ENCODE measurements around the gene CDC14B. TPM values are rescaled to one million over a fixed set of nuclear protein-coding genes. Genes with fewer than 3 reads are reported as not detected.

CDC14B gene
- total RNA-seq, 1 experiment from 2014 or later = 5.2 TPM

DNA sequence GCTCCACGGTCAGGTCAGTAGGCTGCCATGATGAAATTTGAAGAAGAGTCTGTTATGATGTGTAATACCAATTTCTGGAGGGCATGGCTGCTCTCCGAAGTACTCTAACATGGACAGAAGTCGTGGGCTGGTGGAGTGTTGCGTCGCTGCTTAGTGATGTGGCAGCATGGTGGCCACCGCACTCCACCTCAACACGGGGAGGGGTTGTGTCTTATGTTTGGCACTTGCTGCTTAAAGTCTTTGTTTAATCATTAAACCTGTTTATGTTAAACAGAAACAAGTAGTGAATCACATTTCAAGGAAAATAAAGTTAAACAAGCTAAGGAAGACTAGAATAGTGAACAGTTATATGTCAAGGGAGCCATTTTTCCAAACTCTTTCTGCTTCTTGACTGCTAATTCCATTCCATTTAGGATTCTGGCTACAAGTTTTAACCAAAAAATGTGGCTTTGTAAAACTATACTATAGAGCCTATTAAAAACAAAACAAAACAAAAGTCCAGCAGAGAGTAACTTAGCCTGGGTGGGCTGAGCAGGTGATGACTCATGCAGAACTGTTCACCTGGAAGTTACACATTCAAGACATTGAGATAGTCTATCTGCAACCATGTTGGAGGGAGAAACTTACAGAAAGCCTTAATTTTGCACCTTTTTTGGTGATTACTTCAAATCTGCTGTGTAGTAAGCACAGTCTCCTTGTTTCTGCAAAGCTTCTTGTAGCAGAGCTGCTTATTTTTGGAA, 160.2 kb downstream of the CDC14B start:
- Histone ChIP-seq H3K27ac (ENCODE audit: low read depth, low read length, poor library complexity, severe bottlenecking) (no peak overlapping the region), H3K4me3 (ENCODE audit: low read depth, low read length, poor library complexity, severe bottlenecking) (no peak overlapping the region), H3K9me3 (ENCODE audit: low read depth, low read length, poor library complexity, severe bottlenecking) (no peaks in the 10 kb centered on the region), H3K36me3 (ENCODE audit: insufficient read depth, low read length, poor library complexity, severe bottlenecking) (peaks cover 3% of the 10 kb centered on the region), H3K4me1 (ENCODE audit: insufficient read depth, low read length, poor library complexity, severe bottlenecking) (peaks cover 5% of the 10 kb centered on the region), H3K27me3 (replicated peaks; ENCODE audit: insufficient read depth, low read depth, low read length, poor library complexity) (no peaks in the 10 kb centered on the region)
- TF ChIP-seq EZH2 (IDR thresholded peaks at IDR 0.05; ENCODE audit: borderline replicate concordance, low read depth, low read length, poor library complexity, severe bottlenecking) = no peak
- TF ChIP-seq, protein P1, sequence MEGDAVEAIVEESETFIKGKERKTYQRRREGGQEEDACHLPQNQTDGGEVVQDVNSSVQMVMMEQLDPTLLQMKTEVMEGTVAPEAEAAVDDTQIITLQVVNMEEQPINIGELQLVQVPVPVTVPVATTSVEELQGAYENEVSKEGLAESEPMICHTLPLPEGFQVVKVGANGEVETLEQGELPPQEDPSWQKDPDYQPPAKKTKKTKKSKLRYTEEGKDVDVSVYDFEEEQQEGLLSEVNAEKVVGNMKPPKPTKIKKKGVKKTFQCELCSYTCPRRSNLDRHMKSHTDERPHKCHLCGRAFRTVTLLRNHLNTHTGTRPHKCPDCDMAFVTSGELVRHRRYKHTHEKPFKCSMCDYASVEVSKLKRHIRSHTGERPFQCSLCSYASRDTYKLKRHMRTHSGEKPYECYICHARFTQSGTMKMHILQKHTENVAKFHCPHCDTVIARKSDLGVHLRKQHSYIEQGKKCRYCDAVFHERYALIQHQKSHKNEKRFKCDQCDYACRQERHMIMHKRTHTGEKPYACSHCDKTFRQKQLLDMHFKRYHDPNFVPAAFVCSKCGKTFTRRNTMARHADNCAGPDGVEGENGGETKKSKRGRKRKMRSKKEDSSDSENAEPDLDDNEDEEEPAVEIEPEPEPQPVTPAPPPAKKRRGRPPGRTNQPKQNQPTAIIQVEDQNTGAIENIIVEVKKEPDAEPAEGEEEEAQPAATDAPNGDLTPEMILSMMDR (conservative IDR thresholded peaks at IDR 0.05; ENCODE audit: low read depth, low read length) = no peak
- BruUV-seq (replicated peaks) = no TSS peak
- POLR2A ChIA-PET (ENCODE audit: low non-redundant PET) = no interaction called here
- intact Hi-C loops (cut with micrococcal nuclease; ENCODE audit: unreplicated experiment) = no loop called here
- CTCF ChIA-PET = no interaction called here
- DNase-seq (ENCODE audit: low spot score) = no peak

DNA sequence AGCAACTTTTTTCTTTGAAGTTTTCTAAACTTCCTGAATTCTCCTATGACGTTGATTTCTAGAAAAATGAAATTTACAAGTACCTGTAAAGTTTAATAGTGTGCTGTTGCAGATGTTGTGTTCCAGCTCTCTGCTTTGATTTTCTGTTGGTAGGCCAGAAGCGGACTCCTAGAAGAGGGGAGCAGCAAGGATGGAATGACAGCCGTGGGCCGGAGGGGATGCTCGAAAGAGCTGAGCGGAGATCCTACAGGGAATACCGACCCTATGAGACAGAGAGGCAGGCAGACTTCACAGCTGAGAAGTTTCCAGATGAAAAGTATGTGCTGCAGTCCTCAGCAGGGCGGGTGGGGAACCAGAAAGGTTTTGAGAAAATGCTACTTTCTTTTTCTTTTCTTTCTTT, 161.4 kb downstream of the CDC14B start:
- CTCF ChIA-PET = no interaction called here

DNA sequence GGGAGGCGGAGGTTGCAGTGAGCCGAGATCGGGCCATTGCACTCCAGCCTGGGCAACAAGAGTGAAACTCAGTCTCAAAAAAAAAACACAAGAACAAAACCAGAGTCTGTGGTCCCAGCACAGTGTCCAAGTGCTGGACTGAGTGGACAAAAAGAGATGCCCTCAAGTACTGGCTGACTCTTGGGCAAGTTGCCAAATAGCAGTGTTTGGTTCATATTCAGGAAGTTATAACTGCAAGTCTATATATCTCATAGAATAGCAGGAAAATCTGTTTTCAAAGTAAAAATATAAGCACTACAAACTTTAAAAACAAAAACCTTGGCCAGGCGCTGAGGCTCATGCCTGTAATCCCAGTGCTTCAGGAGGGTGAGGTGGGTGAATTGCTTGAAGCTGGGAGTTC, 162.4 kb downstream of the CDC14B start:
- TF ChIP-seq, protein P1 (conservative IDR thresholded peaks at IDR 0.05; ENCODE audit: low read depth, low read length) = no peak
- TF ChIP-seq EZH2 (IDR thresholded peaks at IDR 0.05; ENCODE audit: borderline replicate concordance, low read depth, low read length, poor library complexity, severe bottlenecking) = no peak
- no peak for DNase-seq (ENCODE audit: low spot score)
- Histone ChIP-seq H3K36me3 (ENCODE audit: insufficient read depth, low read length, poor library complexity, severe bottlenecking) (peaks cover 3% of the 10 kb centered on the region), H3K27me3 (replicated peaks; ENCODE audit: insufficient read depth, low read depth, low read length, poor library complexity) (no peaks in the 10 kb centered on the region), H3K9me3 (ENCODE audit: low read depth, low read length, poor library complexity, severe bottlenecking) (no peaks in the 10 kb centered on the region), H3K27ac (ENCODE audit: low read depth, low read length, poor library complexity, severe bottlenecking) (no peak overlapping the region), H3K4me3 (ENCODE audit: low read depth, low read length, poor library complexity, severe bottlenecking) (no peak overlapping the region), H3K4me1 (ENCODE audit: insufficient read depth, low read length, poor library complexity, severe bottlenecking) (peaks cover 5% of the 10 kb centered on the region)
- ChIA-PET CTCF (no interaction called here), POLR2A (ENCODE audit: low non-redundant PET) (no interaction called here)
- intact Hi-C loops (cut with micrococcal nuclease; ENCODE audit: unreplicated experiment) = no loop called here
- BruUV-seq (replicated peaks) = no TSS peak

More for the DNA sequence above, 161.4 kb downstream of the CDC14B start:
- Histone ChIP-seq H3K27me3 (replicated peaks; ENCODE audit: insufficient read depth, low read depth, low read length, poor library complexity) (no peaks in the 10 kb centered on the region), H3K27ac (ENCODE audit: low read depth, low read length, poor library complexity, severe bottlenecking) (no peak overlapping the region), H3K4me3 (ENCODE audit: low read depth, low read length, poor library complexity, severe bottlenecking) (no peak overlapping the region), H3K9me3 (ENCODE audit: low read depth, low read length, poor library complexity, severe bottlenecking) (no peaks in the 10 kb centered on the region), H3K36me3 (ENCODE audit: insufficient read depth, low read length, poor library complexity, severe bottlenecking) (peaks cover 3% of the 10 kb centered on the region), H3K4me1 (ENCODE audit: insufficient read depth, low read length, poor library complexity, severe bottlenecking) (peaks cover 5% of the 10 kb centered on the region)
- intact Hi-C loops (cut with micrococcal nuclease; ENCODE audit: unreplicated experiment) = no loop called here
- DNase-seq (ENCODE audit: low spot score) = no peak
- BruUV-seq (replicated peaks) = no TSS peak
- TF ChIP-seq, protein P1 (conservative IDR thresholded peaks at IDR 0.05; ENCODE audit: low read depth, low read length) = no peak
- no peak for TF ChIP-seq EZH2 (IDR thresholded peaks at IDR 0.05; ENCODE audit: borderline replicate concordance, low read depth, low read length, poor library complexity, severe bottlenecking)
- POLR2A ChIA-PET (ENCODE audit: low non-redundant PET) = no interaction called here

All from A673 (cell line).